CD4-positive, alpha-beta T cell treated with Interleukin-6 at 100 ng/mL for 8 hours (primary cell): ENCODE results near the gene POLR3F.
A peak's percentile ranks its signal among the peaks of the same experiment; 100 is the strongest.
"Not testable (repeated sequence)": the region's sequence is repeated elsewhere in the genome, so short reads cannot be mapped to it uniquely, and the experiment has no call there.

Experiments
- DNase-seq: peaks from one replicate; pipeline ENCODE4 v3.0.0-alpha.2; 2020; ENCODE audit warnings: mixed read lengths, low spot score

POLR3F gene

DNA sequence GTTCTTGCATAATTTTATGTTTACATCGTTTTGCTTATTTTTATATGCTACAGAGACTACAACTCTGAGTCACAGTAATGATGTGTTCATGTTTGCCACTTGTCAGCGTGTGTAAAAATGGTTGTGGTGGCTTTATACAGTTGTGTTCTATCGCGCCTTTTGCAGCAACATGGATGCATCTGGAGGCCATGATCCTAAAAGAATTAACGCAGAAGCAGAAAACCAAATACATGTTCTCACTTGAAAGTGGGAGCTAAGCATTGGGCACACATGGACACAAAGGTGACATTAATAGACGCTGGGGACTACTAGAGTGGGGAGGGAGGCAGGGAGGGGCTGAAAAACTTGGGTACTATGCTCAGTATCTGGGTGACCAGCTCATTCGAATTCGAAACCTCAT is 39.6 kb downstream of the POLR3F start:
- DNase-seq = no peak

GRCh38 chr20:18507218-18508191 is 40.3 kb downstream of the POLR3F start, which contains the start of gene SEC23B:
TSS of gene SEC23B (plus strand) at chr20:18507940. CDS start at chr20:18510836, 2,896 bp downstream.
- peak; percentile 97 for DNase-seq

DNA sequence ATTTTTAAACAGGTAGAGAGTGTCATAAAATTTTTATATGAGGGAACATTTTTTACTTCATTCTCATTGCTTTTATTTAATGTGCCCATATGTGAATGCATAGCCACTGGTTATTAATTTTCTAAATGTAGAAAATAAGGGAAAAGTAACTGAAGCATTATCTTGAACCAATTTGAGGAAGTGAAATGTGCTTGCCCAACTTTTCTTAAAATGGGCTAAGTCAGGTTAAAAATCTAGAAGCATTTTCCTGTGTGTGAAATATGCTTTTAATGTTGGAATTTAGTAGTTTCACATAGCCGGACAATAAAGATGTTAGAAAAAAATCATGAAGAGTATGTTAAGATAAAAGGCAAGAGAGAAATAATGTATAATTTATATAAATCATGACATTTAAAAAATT is 44.4 kb downstream of the POLR3F start:
- DNase-seq = no peak

DNA sequence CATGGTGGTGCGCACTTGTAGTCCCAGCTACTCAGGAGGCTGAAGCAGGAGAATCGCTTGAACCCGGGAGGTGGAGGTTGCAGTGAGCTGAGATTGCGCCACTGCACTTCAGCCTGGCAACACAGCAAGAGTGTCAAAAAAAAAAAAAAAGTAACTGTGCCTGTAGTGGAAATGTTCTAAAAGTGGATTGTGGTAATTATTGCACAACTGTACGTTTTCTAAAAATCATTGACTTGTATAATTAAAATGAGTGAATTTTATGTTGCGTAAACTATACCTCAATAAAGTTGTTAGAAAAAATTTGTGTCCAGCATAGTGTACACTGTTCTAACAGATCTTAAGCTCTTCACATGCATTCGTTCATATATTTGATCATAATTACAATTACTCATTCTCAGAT is 46.0 kb downstream of the POLR3F start:
- no peak for DNase-seq

DNA sequence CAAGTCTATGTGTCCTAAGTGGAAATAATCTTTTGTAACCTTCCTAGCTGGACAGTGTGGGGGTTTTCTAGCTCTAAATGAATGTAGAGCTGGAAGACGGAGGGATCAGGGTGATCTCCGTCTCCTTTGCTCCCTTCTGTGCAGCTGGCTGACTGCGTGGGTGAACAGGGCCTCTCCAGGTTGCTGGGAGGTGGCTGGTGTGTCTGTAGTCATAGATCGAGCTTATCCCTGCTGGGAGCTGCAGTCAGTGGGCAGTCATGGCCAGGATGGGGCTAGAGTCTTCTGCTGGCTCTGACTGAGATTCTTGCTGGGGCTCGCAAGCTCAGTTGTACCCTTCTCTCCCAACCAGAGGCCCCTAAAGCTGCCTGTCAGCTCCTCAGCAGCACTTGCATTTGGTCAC is 46.9 kb downstream of the POLR3F start:
- no peak for DNase-seq

- DNase-seq = no peak
Observed at GRCh38 chr20:18515973-18516372, 48.8 kb downstream of the POLR3F start.

DNA sequence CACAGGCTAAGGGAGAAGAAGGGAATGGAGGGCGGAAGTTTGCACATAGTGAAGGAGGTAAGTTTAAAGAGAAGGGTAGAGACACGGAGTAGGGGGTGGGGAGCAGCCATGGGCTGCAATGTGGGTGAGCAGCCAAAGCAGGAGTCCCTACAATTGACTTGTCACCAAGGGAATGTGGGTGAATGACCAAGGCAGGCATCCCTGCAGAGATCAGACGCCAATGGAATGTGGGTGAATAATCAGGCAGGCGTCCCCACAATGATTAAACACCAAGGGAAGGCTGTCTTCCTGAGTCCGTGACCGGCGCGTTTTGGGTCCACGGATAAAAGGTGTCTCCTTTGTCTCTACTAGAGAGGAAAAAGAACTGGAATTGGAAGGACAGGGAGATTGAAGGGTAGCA is 54.9 kb downstream of the POLR3F start:
- DNase-seq = not testable (repeated sequence)

DNA sequence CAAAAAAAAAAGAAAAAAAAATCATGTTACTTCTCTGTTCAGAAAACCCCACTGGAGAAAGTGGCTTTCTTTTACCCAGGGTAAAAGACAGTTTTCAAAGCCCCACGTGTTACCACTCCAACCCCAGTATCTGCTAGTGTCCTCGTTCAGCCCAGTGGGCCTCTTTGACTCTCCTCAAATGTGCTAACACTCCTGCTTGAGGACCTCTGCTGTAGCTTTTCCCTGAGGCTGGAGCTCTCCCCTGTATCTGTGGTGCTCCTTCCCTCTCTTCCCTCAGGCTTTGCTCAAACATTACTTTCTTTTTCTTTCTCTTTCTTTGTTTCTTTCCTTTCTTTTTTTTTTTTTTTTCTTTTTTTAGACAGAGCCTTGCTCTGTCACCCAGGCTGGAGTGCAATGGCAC is 55.9 kb downstream of the POLR3F start:
- DNase-seq = no peak

DNA sequence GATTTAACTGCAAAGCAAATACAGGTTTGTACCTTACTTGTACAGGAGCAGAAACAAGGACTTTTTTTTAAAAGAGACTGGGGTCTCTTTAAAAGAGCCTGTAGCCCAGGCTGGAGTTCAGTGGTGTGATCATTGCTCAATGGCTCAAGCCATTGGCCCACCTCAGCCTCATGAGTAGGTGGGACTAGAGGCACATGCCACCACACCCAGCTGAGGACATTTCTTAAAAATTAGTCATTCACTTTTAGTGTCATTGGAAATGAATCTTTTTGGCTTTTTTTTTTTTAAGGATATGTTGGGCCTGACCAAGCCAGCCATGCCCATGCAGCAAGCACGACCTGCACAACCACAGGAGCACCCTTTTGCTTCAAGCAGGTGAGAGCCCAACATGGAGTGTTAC is 57.5 kb downstream of the POLR3F start:
- no peak for DNase-seq

- DNase-seq = not testable (repeated sequence)
Observed at GRCh38 chr20:18526761-18527160, 59.6 kb downstream of the POLR3F start.

- no peak for DNase-seq
Observed at GRCh38 chr20:18527339-18527738, 60.1 kb downstream of the POLR3F start.

- DNase-seq = no peak
Observed at GRCh38 chr20:18527836-18528235, 60.6 kb downstream of the POLR3F start.

DNA sequence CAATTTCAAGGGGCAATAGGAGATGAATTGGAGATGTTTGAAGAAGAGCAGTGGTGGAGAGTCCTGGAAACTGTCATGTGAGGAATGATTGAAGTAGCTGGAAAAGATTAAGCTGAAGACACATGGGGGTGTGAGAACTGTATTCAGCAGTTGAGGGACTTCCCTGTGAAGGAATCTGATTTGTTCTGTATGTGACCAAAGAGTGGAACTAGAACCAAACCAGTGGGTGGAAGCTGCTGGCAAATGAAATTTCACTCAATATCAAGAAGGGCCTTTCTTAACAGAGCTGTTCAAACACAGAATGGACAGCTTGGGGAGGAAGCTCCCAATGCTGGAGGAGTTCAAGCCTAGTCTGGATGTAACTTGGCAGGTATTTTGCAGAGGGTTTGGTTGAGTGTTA is 61.9 kb downstream of the POLR3F start:
- DNase-seq = no peak

DNA sequence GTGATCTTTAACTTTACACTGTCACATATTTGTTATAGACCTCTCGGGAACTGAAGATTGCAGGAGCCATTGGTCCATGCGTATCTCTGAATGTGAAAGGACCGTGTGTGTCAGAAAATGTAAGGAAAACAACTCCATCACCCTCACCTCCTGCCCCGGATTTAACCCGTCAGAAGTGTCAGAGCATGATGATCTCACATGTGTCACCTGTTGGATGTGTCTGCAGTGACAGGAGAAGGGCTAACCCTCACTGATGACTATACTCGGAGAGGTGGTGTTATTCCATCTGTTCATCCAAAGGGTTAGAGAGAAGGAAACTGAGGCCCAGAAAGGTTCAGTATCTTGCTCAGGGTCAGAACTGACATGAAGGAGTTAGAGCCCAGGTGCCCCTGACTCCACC is 65.4 kb downstream of the POLR3F start:
- DNase-seq = no peak

DNA sequence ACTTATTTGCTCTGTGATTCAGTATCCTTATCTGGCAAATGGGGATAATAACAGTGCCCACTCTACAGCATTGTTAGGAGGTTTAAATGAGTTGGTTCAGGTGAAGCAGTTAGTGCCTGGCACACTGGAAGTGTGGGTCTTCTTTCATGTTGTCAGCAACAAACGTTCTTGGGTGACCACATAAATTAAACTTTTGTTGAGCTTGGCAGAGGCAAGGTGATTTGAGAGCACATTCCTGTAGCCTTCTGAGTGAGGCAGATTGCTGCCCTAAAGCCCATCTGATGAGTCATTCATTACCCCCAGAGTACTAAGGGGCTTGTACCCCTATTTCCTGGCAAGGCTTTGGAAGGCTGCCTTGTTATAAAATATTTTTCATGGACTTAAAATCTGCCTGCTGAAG is 66.3 kb downstream of the POLR3F start:
- no peak for DNase-seq

DNA sequence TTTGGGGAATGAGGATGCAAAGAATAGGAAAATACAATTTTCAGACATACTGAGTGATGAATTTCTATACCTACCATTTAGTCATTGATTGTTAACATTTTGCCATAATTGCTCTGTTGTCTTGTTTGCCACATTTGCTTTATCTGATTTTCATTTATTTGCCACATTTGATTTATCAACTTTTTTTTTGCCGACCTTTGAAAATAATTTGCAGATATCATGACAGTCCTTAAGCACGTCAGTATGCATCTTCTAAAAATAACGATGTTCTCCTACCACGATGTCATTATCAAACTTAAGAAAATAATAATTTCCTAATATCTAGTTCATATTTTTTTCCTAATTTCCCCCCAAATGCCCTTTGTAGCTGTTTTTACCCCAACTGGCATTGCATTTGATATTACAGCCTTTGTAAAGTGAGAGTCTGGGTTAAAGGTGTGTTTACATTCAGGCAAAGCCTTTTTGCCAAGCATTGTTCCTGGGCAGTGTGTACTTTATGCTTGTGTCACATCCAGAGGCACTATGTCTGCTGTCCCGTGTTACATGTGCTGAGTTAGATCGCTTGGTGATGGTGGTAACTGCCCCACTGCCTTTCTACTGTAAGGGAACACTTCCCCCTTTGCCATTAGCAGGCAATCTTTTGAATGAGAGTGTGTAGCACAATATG is 66.9 kb downstream of the POLR3F start:
- DNase-seq = no peak
